ENCODE results near the gene GMPPA. TPM values are rescaled to one million over a fixed set of nuclear protein-coding genes. Genes with fewer than 3 reads are reported as not detected.

The GMPPA gene
- total RNA-seq, 1 donor, result 46.0 TPM

GRCh38 chr2:219471476-219472371 is 27.0 kb upstream of the GMPPA start:
- no peak overlapping the region for H3K4me2 ChIP-seq (ENCODE audit: insufficient read depth, low read length)
- H3K4me3 ChIP-seq (ENCODE audit: insufficient read depth, low read length), result no peak overlapping the region
- H3K9me3 ChIP-seq (ENCODE audit: low read depth, low read length), result no peaks in the 10 kb centered on the region
- DNase-seq (ENCODE audit: insufficient read length, low spot score, missing footprints), result no peak
- no peak overlapping the region for H3K27ac ChIP-seq (ENCODE audit: low read depth, low read length)
- H4K20me1 ChIP-seq (ENCODE audit: insufficient read depth, low read length), result no peaks in the 10 kb centered on the region
- TF ChIP-seq CTCF (IDR thresholded peaks at IDR 0.05; ENCODE audit: extremely low read depth, low read depth, low read length), result no peak
- no peaks in the 10 kb centered on the region for H3K79me2 ChIP-seq (ENCODE audit: insufficient read depth, low read length)
- peaks cover 64% of the 10 kb centered on the region for H3K36me3 ChIP-seq (ENCODE audit: insufficient read depth, low read length)
- H3K27me3 ChIP-seq (ENCODE audit: insufficient read depth, low read length), result no peaks in the 10 kb centered on the region
- H2AFZ ChIP-seq (ENCODE audit: low read length), result no peak overlapping the region
- peaks cover 14% of the 10 kb centered on the region for H3K4me1 ChIP-seq (ENCODE audit: insufficient read depth, low read length)

- Histone ChIP-seq H3K4me2 (ENCODE audit: insufficient read depth, low read length) (no peak overlapping the region), H2AFZ (ENCODE audit: low read length) (no peak overlapping the region), H3K79me2 (ENCODE audit: insufficient read depth, low read length) (no peaks in the 10 kb centered on the region), H3K36me3 (ENCODE audit: insufficient read depth, low read length) (peaks cover 71% of the 10 kb centered on the region), H3K4me3 (ENCODE audit: insufficient read depth, low read length) (no peak overlapping the region), H4K20me1 (ENCODE audit: insufficient read depth, low read length) (no peaks in the 10 kb centered on the region), H3K27ac (ENCODE audit: low read depth, low read length) (no peak overlapping the region), H3K27me3 (ENCODE audit: insufficient read depth, low read length) (no peaks in the 10 kb centered on the region), H3K4me1 (ENCODE audit: insufficient read depth, low read length) (peaks cover 14% of the 10 kb centered on the region), H3K9me3 (ENCODE audit: low read depth, low read length) (no peaks in the 10 kb centered on the region)
- DNase-seq (ENCODE audit: insufficient read length, low spot score, missing footprints), result no peak
- TF ChIP-seq CTCF (IDR thresholded peaks at IDR 0.05; ENCODE audit: extremely low read depth, low read depth, low read length), result no peak
These were observed 26.0 kb upstream of the GMPPA start for GRCh38 chr2:219472629-219473187.

- H3K27me3 ChIP-seq (ENCODE audit: insufficient read depth, low read length), result no peaks in the 10 kb centered on the region
- no peak overlapping the region for H2AFZ ChIP-seq (ENCODE audit: low read length)
- no peak for DNase-seq (ENCODE audit: insufficient read length, low spot score, missing footprints)
- no peaks in the 10 kb centered on the region for H3K79me2 ChIP-seq (ENCODE audit: insufficient read depth, low read length)
- H3K9me3 ChIP-seq (ENCODE audit: low read depth, low read length), result no peaks in the 10 kb centered on the region
- no peak for TF ChIP-seq CTCF (IDR thresholded peaks at IDR 0.05; ENCODE audit: extremely low read depth, low read depth, low read length)
- H3K36me3 ChIP-seq (ENCODE audit: insufficient read depth, low read length), result peaks cover 79% of the 10 kb centered on the region
- H3K27ac ChIP-seq (ENCODE audit: low read depth, low read length), result no peak overlapping the region
- H4K20me1 ChIP-seq (ENCODE audit: insufficient read depth, low read length), result no peaks in the 10 kb centered on the region
- H3K4me1 ChIP-seq (ENCODE audit: insufficient read depth, low read length), result peaks cover 14% of the 10 kb centered on the region
- H3K4me3 ChIP-seq (ENCODE audit: insufficient read depth, low read length), result no peak overlapping the region
- H3K4me2 ChIP-seq (ENCODE audit: insufficient read depth, low read length), result no peak overlapping the region
These were observed 25.2 kb upstream of the GMPPA start for GRCh38 chr2:219473511-219473910.
